K562 (cell line): ENCODE data around the gene COL4A1. TPM values are rescaled to one million over a fixed set of nuclear protein-coding genes. Genes with fewer than 3 reads are reported as not detected.

ENCODE experiments used
- ATAC-seq: fragments of 200-7000 bp; cut with Tn5 transposase; 3 replicates; pipeline ENCODE4 v1.9.1; 2020; ENCODE audit warnings: moderate library complexity
- BruUV-seq: library from RNA; stranded (reverse); fragments of 400-500 nt; replicated peaks from 2 replicates; lab custom pipeline; 2021; lab: Mats Ljungman, UMichigan
- CTCF ChIA-PET: fragments of 300-600 bp; formaldehyde crosslinking; extraction: SDS; loops from one replicate; lab custom pipeline; 2021; ENCODE audit warnings: low intra/inter-chr PET ratio; lab: Yijun Ruan, JAX
- POLR2A ChIA-PET: fragments of 300-600, 350-650 bp; sonication (Branson Sonifier 250); formaldehyde crosslinking; extraction: SDS; loops from one replicate; lab custom pipeline; 2021; ENCODE audit warnings: antibody characterized with exemption, inconsistent platforms; lab: Yijun Ruan, JAX
- DNase-seq, 4 experiments: peaks; one replicate each; pipeline versions ENCODE4 v3.0.0 to v3.0.0-alpha.2; 2011 to 2018; ENCODE audit warnings: low spot score in 3 of 4, mixed read lengths in 3 of 4; ENCODE audit errors: extremely low read depth in 1 of 4
- FAIRE-seq: peaks from 2 replicates; lab custom pipeline; 2011; peaks lifted over from hg19 to GRCh38; lab: Jason Lieb, UNC
- H2AFZ ChIP-seq: 2 replicates; pipeline ENCODE4 v1.6.0; 2011; ENCODE audit warnings: low read depth, low read length, control low read depth, inconsistent platforms
- H3K27ac ChIP-seq: fragments of 200-600 bp; 3 replicates; pipeline ENCODE4 v1.8.0; 2011; ENCODE audit warnings: low read depth, mild to moderate bottlenecking, control low read depth, inconsistent platforms, low read length, moderate library complexity, mixed read lengths; ENCODE audit errors: extremely low read depth
- H3K27me3 ChIP-seq, 2 experiments: fragments of 300-600 bp in 1 of 2; 2 replicates in 1 of 2; 3 replicates in 1 of 2; pipeline versions ENCODE4 v1.6.0 to v1.8.0; 2011; ENCODE audit warnings: inconsistent platforms in 2 of 2, low read length in 2 of 2, mild to moderate bottlenecking in 1 of 2, mixed read lengths in 1 of 2, moderate library complexity in 1 of 2; ENCODE audit not compliant: control insufficient read depth in 2 of 2, insufficient read depth in 2 of 2
- H3K36me3 ChIP-seq: fragments of 300-600 bp; 3 replicates; pipeline ENCODE4 v1.8.0; 2011; ENCODE audit warnings: mild to moderate bottlenecking, low read length, inconsistent platforms; ENCODE audit not compliant: control insufficient read depth, insufficient read depth
- H3K4me1 ChIP-seq, 2 experiments: fragments of 200-600 bp in 1 of 2; replicated peaks in 1 of 2; 2 replicates in 1 of 2; 3 replicates in 1 of 2; pipeline versions ENCODE4 v1.5.1 to v1.8.0; 2011; ENCODE audit warnings: inconsistent platforms in 2 of 2, low read length in 2 of 2, mild to moderate bottlenecking in 1 of 2, mixed read lengths in 1 of 2, moderate library complexity in 1 of 2; ENCODE audit not compliant: control insufficient read depth in 2 of 2, insufficient read depth in 2 of 2
- H3K4me2 ChIP-seq: 2 replicates; pipeline ENCODE4 v1.6.1; 2011; ENCODE audit warnings: low read length, control low read depth, inconsistent platforms, mixed read lengths; ENCODE audit not compliant: insufficient read depth
- H3K4me3 ChIP-seq: fragments of 200-600 bp; sonication (generic), shearing (Covaris generic); 2 replicates; pipeline ENCODE4 v1.5.1; 2016; ENCODE audit warnings: control low read depth, inconsistent platforms
- H3K79me2 ChIP-seq: fragments of 200-600 bp; 3 replicates; pipeline ENCODE4 v1.8.0; 2011; ENCODE audit warnings: low read length, inconsistent platforms; ENCODE audit not compliant: control insufficient read depth, insufficient read depth
- H3K9ac ChIP-seq, 2 experiments: 2 replicates each; pipeline versions ENCODE4 v1.6.0 to v1.6.1; 2011; ENCODE audit warnings: low read depth in 2 of 2, low read length in 2 of 2, control low read depth in 1 of 2, inconsistent platforms in 1 of 2, mild to moderate bottlenecking in 1 of 2, mixed read lengths in 1 of 2; ENCODE audit not compliant: insufficient read depth in 1 of 2
- H3K9me1 ChIP-seq: one replicate; pipeline ENCODE4 v1.6.0; 2011; ENCODE audit warnings: inconsistent platforms, mild to moderate bottlenecking, low read length, moderate library complexity; ENCODE audit not compliant: control insufficient read depth, insufficient read depth
- H3K9me3 ChIP-seq: replicated peaks from 2 replicates; pipeline ENCODE4 v1.5.1; 2011; ENCODE audit warnings: low read depth, low read length, inconsistent platforms; ENCODE audit not compliant: control insufficient read depth, insufficient read depth
- H4K20me1 ChIP-seq: replicated peaks from 2 replicates; pipeline ENCODE4 v1.6.1; 2011; ENCODE audit warnings: low read length, inconsistent platforms, mixed read lengths; ENCODE audit not compliant: control insufficient read depth, insufficient read depth
- AFF1 ChIP-seq, 2 experiments: fragments of 450-650 bp; IDR thresholded peaks; 2 replicates each; pipeline ENCODE4 v1.6.1; 2018; ENCODE audit warnings: mild to moderate bottlenecking in 2 of 2, low read depth in 1 of 2; ENCODE audit not compliant: partially characterized antibody in 2 of 2
- HMGXB4 ChIP-seq: sonication (generic); formaldehyde crosslinking; IDR thresholded peaks from 2 replicates; pipeline ENCODE4 v1.8.1; 2023; ENCODE audit warnings: mild to moderate bottlenecking, missing genetic modification reagents
- POLR2H ChIP-seq: IDR thresholded peaks from 2 replicates; pipeline ENCODE4 v1.6.1; 2016; ENCODE audit warnings: missing genetic modification characterization, low read depth, mild to moderate bottlenecking, control low read depth, missing compliant biosample characterization, moderate library complexity
- POU5F1 ChIP-seq: fragments of 150-350 bp; IDR thresholded peaks from 2 replicates; pipeline ENCODE4 v1.6.1; 2014; ENCODE audit warnings: borderline replicate concordance, low read length, low read depth, mild to moderate bottlenecking; ENCODE audit not compliant: partially characterized antibody
- TBP ChIP-seq: optimal IDR thresholded peaks from 2 replicates; pipeline ENCODE3; 2011; ENCODE audit warnings: low read depth, low read length, improper control_type of control experiment
- USF2 ChIP-seq: sonication (generic); formaldehyde crosslinking; IDR thresholded peaks from 2 replicates; pipeline ENCODE4 v1.5.0; 2020; ENCODE audit warnings: missing genetic modification reagents
- ZNF253 ChIP-seq: fragments of 250-450 bp; sonication (Bioruptor Pico); conservative IDR thresholded peaks from 2 replicates; pipeline ENCODE4 v1.6.1; 2021; ENCODE audit warnings: mild to moderate bottlenecking
- WGBS: fragments of 100-300 bp; shearing (Covaris generic); methylation state at CpG from one replicate; pipeline ENCODE4 v1.1.6; 2016; ENCODE audit warnings: low coverage, mixed read lengths; ENCODE audit not compliant: insufficient coverage; ENCODE audit errors: missing lambda C conversion rate; 5-methylcytosine and 5-hydroxymethylcytosine counted together
- in situ Hi-C: fragments of 300-500 bp; cut with MboI; formaldehyde crosslinking; loops from 4 replicates; pipeline ENCODE4 v1.15.0; 2018; ENCODE audit warnings: inconsistent platforms, mixed read lengths
- intact Hi-C: fragments of 100-400 bp; cut with micrococcal nuclease; formaldehyde crosslinking; loops from 2 replicates; pipeline ENCODE4 v1.14.2; 2022
- polyA plus RNA-seq, 8 experiments: library from polyadenylated mRNA; depleted of rRNA in 4 of 8; stranded (reverse) in 5 of 8; unstranded in 3 of 8; fragments of >200 nt; fragmentation: Nextera tagmentation in 2 of 8; fragmentation: Illumina TruSeq in 1 of 8; extraction: Ambion mirVana in 2 of 8; extraction: Trizol in 1 of 8; gene quantifications; 2 replicates each; pipeline versions ENCODE4 v1.2.1 to v1.2.3, GENCODE V29; 2011 to 2014; ENCODE audit warnings: inconsistent platforms in 1 of 8, missing spikeins in 1 of 8
- total RNA-seq, 7 experiments: library from RNA; depleted of rRNA in 6 of 7; stranded (reverse); fragments of >200 nt in 6 of 7; fragmentation: Illumina TruSeq in 2 of 7; extraction: Trizol in 2 of 7; gene quantifications; 2 replicates each; pipeline versions ENCODE4 v1.2.1 to v1.2.3, GENCODE V29; 2011 to 2021; ENCODE audit warnings: low replicate concordance in 1 of 7
- TF ChIP-seq, protein P1 (sequence below): sonication (generic); formaldehyde crosslinking; IDR thresholded peaks from 2 replicates; pipeline ENCODE4 v1.9.0; 2022; ENCODE audit warnings: mild to moderate bottlenecking, missing genetic modification reagents

Gene COL4A1
- total and polyA plus RNA-seq, 9 of the 15 experiments (the other 6 are each of a cell fraction or from before 2014, with no cell fraction given), result 0.35 TPM; not detected in 8

GRCh38 chr13:110155072-110155471, 151.9 kb downstream of the COL4A1 start (continued):
- no peak for TF ChIP-seq HMGXB4 (CRISPR knock-in tag)
- TF ChIP-seq, protein P1, sequence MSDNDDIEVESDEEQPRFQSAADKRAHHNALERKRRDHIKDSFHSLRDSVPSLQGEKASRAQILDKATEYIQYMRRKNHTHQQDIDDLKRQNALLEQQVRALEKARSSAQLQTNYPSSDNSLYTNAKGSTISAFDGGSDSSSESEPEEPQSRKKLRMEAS (CRISPR knock-in tag), result no peak

GRCh38 chr13:110154410-110154933, 152.5 kb downstream of the COL4A1 start:
- Histone ChIP-seq H4K20me1 (no peaks in the 10 kb centered on the region), H3K4me1 (no peaks in the 10 kb centered on the region), H3K4me3 (no peak overlapping the region), H3K9ac (no peak overlapping the region), H3K79me2 (no peaks in the 10 kb centered on the region), H3K27ac (no peak overlapping the region), H3K9me1 (no peaks in the 10 kb centered on the region), H2AFZ (no peak overlapping the region), H3K27me3 (peaks cover 0 to 20% of the 10 kb centered on the region in 2 experiments; a peak in 2 of 5 replicates), H3K9me3 (no peaks in the 10 kb centered on the region), H3K36me3 (no peaks in the 10 kb centered on the region), H3K4me2 (no peak overlapping the region)
- ChIA-PET CTCF (no interaction called here), POLR2A (interaction anchor here (0.6 kb wide), 1 partner anchor 9 kb away, joined by 3 read pairs; no protein-coding TSS in a partner anchor)
- no TSS peak for BruUV-seq
- ATAC-seq (no peak), FAIRE-seq (no peak), DNase-seq (no peak)
- in situ Hi-C loops (no loop called here), intact Hi-C loops (no loop called here)
- WGBS, result 2% methylated on average over 6 of the region's 7 CpGs
- TF ChIP-seq TBP (no peak), AFF1 (IDR thresholded peaks at IDR 0.05; ENCODE audit: low read depth in 1 of 2, partially characterized antibody in 2 of 2) (no peak), POLR2H (tag) (no peak), USF2 (CRISPR knock-in tag) (no peak), ZNF253 (CRISPR knock-in tag) (no peak), POU5F1 (no peak)
